GM10266 (cell line): ENCODE results near the gene OTUB2.
A peak's percentile ranks its signal among the peaks of the same experiment; 100 is the strongest.

Experiments
- DNase-seq: peaks from one replicate; pipeline ENCODE4 v3.0.0; 2012; ENCODE audit errors: extremely low spot score
- CTCF ChIP-seq: IDR thresholded peaks from 2 replicates; pipeline ENCODE4 v1.5.1; 2012; ENCODE audit warnings: mild to moderate bottlenecking, low read depth; ENCODE audit not compliant: control insufficient read depth, insufficient read depth; ENCODE audit errors: missing control alignments

The OTUB2 gene

DNA sequence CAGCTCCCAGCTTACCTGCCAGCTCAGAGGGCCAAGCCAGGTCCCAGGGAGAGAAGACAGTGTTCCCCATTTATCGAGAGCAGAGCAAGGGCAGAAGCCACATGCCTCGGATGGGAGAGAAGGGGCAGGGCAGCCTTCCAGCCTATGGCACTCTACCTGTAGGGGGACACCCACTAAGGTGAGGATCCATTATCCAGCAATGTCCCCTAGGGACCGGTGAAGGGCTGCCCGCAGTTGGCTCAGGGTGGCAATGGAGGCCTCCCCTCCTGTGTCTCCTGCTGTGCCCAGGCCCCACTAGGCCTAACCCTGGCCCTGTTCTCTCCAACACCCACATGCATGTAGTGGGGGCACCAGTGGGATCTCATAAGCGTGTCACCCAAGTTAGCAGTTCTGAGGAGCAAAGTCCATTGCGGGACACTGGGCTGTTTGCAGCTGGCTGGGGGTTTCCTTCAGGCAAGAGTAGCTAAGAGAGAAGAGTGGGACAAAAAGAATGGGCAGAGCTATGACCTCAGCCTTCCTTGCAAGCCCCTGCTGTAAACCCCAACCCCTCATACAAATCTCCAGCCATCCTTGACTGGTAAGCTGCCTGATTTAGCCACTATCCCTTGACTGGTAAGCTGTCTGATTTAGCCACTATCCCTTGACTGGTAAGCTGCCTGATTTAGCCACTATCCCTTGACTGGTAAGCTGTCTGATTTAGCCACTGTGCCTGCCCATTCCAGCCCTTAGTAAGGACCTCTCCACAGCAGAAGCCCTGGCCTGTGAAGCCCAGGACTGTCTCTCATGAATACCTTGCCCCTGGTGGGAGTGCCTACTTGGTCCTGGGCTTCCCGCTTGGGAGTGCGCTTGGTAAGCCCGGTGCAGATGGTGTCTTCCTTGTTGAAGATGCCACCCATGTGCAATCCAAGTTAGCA, 44.6 kb upstream of the OTUB2 start:
- TF ChIP-seq CTCF, result no peak
- no peak for DNase-seq

GRCh38 chr14:93982230-93983007, 43.7 kb upstream of the OTUB2 start:
- no peak for DNase-seq
- TF ChIP-seq CTCF, result no peak

DNA sequence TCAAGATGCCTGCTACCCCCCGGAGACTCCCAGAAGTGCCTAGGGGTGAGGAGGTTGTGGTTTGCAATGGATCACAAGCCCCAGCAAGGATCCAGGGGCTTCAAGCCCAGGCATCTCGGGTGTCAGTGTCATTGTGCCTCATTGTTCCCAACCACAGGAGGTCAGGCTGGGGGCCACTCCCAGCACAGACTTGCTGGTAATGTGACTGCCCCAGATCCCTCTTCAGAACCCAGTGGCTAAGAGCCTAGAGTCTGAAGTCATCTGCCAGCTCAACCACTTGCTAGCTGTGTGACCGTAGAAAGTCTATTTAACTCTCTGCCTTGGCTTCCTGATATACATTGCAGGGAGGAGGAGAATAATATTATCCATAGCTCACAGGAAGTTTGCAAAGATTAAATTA, 42.1 kb upstream of the OTUB2 start:
- no peak for TF ChIP-seq CTCF
- DNase-seq, result no peak

GRCh38 chr14:93984987-93985410, 41.1 kb upstream of the OTUB2 start:
- TF ChIP-seq CTCF, result peak; percentile 20
- no peak for DNase-seq

DNA sequence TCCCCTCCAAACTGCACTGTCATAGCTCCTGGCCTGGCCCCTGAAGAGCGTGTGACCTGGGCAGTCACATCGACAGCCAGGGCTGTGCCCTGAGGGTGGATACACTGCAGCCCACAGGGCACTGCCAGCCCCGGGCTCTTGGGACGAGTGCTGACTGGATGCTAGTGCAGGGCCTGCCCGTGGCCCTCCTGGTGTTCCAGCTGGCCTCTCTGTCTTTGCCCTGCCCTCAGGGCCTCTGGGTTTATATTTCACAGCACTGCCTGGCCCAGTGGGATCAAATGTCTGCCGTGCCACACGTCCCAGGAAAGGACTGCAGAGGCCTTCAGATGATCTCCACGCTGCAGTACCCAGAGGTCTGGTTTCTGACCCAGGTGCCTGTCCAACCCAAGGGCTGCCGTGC, 39.2 kb upstream of the OTUB2 start:
- no peak for TF ChIP-seq CTCF
- no peak for DNase-seq

DNA sequence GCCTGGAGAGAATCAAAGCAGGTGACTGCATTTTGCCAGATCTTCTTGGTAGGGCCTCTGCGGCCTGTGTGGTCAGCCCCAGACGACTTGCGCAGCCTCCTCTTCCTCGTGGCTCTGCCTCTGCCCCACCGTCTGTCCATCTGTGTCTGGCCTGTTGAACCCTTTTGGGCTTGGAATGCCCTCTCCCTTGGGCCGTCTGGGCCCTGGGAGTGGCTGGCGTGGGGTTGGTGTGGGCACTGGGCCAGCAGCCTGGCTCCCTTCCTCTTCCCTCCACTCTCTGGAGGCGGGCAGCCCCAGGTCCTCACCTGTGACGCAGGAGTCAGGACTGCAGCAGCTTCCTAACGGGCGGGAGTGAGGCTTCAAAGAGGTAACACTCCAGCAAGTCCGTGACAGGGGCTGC, 38.8 kb upstream of the OTUB2 start:
- no peak for DNase-seq
- no peak for TF ChIP-seq CTCF

- no peak for DNase-seq
- TF ChIP-seq CTCF, result no peak
These were observed 38.2 kb upstream of the OTUB2 start for GRCh38 chr14:93987815-93988476.
